ENCODE results near the gene ULK4.

The ULK4 gene

DNA sequence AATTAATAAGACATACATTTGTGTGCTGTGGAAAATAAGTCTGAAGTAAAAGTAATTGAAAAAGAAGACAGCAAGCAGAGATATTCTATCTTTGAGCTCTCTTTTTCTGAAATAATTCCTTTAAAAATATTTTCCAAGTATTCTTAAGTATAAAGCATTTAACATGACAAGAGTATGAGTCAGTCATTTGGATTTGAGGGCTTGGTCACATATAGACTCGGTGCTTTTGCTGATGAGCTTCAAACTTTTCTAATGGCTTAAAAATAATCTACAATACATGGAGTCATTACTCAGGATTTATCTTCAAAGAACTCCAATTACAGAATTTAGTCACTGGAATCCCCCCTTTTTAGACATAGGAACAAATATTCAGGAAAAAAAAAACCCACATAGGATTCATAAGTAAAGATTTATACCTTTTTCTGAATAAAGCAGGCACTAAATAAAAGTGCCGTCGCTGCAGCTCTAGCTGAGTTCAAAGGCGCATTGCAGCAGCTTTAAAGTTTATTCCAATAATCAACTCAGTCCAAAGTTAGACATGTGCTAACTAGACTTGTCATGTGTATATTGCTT is 615.1 kb downstream of the ULK4 start:
- Histone ChIP-seq H3K27me3 (ENCODE audit: insufficient read depth, poor library complexity, severe bottlenecking) (no peaks in the 10 kb centered on the region), H3K27ac (replicated peaks) (no peak overlapping the region), H3K4me3 (replicated peaks; ENCODE audit: insufficient read depth, low read length) (no peak overlapping the region)
- no peak for DNase-seq (ENCODE audit: low read depth in 1 of 2, low spot score in 1 of 2)
- TF ChIP-seq, protein P1, sequence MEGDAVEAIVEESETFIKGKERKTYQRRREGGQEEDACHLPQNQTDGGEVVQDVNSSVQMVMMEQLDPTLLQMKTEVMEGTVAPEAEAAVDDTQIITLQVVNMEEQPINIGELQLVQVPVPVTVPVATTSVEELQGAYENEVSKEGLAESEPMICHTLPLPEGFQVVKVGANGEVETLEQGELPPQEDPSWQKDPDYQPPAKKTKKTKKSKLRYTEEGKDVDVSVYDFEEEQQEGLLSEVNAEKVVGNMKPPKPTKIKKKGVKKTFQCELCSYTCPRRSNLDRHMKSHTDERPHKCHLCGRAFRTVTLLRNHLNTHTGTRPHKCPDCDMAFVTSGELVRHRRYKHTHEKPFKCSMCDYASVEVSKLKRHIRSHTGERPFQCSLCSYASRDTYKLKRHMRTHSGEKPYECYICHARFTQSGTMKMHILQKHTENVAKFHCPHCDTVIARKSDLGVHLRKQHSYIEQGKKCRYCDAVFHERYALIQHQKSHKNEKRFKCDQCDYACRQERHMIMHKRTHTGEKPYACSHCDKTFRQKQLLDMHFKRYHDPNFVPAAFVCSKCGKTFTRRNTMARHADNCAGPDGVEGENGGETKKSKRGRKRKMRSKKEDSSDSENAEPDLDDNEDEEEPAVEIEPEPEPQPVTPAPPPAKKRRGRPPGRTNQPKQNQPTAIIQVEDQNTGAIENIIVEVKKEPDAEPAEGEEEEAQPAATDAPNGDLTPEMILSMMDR (IDR thresholded peaks at IDR 0.05; ENCODE audit: insufficient read depth, low read length): no peak
- TF ChIP-seq GABPA (IDR thresholded peaks at IDR 0.05; ENCODE audit: low read depth) (no peak), REST (IDR thresholded peaks at IDR 0.05; ENCODE audit: insufficient replicate concordance, low read depth) (no peak), SPI1 (IDR thresholded peaks at IDR 0.05; ENCODE audit: borderline replicate concordance, low read depth) (no peak), POLR2AphosphoS5 (IDR thresholded peaks at IDR 0.05; ENCODE audit: low read depth) (no peak)

DNA sequence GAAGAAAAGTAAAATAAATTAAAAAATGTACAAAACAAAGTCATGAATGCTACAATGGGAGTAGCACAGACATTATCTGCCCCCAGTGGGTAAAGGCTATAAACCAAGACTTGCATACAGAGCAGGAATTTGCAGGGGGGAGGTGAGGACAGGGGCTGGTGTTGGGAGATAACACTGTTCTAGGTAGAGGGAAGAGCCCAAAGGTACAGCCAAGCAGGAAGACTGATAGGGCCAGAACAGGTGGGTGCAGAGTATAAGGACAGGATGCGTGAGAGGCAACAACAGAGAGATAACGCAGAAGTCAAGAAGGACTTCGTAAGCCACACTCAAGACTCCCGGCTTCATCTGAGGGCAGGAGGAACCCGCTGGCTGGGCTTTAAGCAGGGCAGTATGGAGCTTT is 616.1 kb downstream of the ULK4 start:
- TF ChIP-seq GABPA (IDR thresholded peaks at IDR 0.05; ENCODE audit: low read depth) (no peak), POLR2AphosphoS5 (IDR thresholded peaks at IDR 0.05; ENCODE audit: low read depth) (no peak), REST (IDR thresholded peaks at IDR 0.05; ENCODE audit: insufficient replicate concordance, low read depth) (no peak), SPI1 (IDR thresholded peaks at IDR 0.05; ENCODE audit: borderline replicate concordance, low read depth) (no peak)
- TF ChIP-seq, protein P1 (IDR thresholded peaks at IDR 0.05; ENCODE audit: insufficient read depth, low read length): no peak
- no peak for DNase-seq (ENCODE audit: low read depth in 1 of 2, low spot score in 1 of 2)

GRCh38 chr3:41339758-41340157 is 622.1 kb downstream of the ULK4 start:
- TF ChIP-seq SPI1 (IDR thresholded peaks at IDR 0.05; ENCODE audit: borderline replicate concordance, low read depth) (no peak), REST (IDR thresholded peaks at IDR 0.05; ENCODE audit: insufficient replicate concordance, low read depth) (no peak), GABPA (IDR thresholded peaks at IDR 0.05; ENCODE audit: low read depth) (no peak), POLR2AphosphoS5 (IDR thresholded peaks at IDR 0.05; ENCODE audit: low read depth) (no peak)
- TF ChIP-seq, protein P1 (IDR thresholded peaks at IDR 0.05; ENCODE audit: insufficient read depth, low read length): no peak
- Histone ChIP-seq H3K4me3 (replicated peaks; ENCODE audit: insufficient read depth, low read length) (no peak overlapping the region), H3K27ac (replicated peaks) (no peak overlapping the region), H3K27me3 (ENCODE audit: insufficient read depth, poor library complexity, severe bottlenecking) (no peaks in the 10 kb centered on the region)
- no peak for DNase-seq (ENCODE audit: low read depth in 1 of 2, low spot score in 1 of 2)

More for the DNA sequence above, 616.1 kb downstream of the ULK4 start:
- Histone ChIP-seq H3K4me3 (replicated peaks; ENCODE audit: insufficient read depth, low read length) (no peak overlapping the region), H3K27ac (replicated peaks) (no peak overlapping the region), H3K27me3 (ENCODE audit: insufficient read depth, poor library complexity, severe bottlenecking) (no peaks in the 10 kb centered on the region)
